Upper lobe of left lung (tissue), 4 donors: Measurements from ENCODE around the gene RGMA.

ENCODE experiments used
- POLR2A ChIP-seq, 4 donors: fragments of 450-650 bp; IDR thresholded peaks; one replicate each; pipeline ENCODE4 v1.5.1; 2016 to 2017; ENCODE audit warnings: antibody characterized with exemption in 4 of 4, mild to moderate bottlenecking in 2 of 4
- TF ChIP-seq, protein P1 (sequence below), 6 experiments: fragments of 450-650 bp in 4 of 6; fragments of 200-600 bp in 2 of 6; sonication (generic) in 2 of 6; IDR thresholded peaks; one replicate each; pipeline ENCODE4 v1.5.1; 2016 to 2019; ENCODE audit warnings: antibody characterized with exemption in 6 of 6

- TF ChIP-seq POLR2A (IDR thresholded peaks at IDR 0.05) = no peak
- TF ChIP-seq, protein P1, sequence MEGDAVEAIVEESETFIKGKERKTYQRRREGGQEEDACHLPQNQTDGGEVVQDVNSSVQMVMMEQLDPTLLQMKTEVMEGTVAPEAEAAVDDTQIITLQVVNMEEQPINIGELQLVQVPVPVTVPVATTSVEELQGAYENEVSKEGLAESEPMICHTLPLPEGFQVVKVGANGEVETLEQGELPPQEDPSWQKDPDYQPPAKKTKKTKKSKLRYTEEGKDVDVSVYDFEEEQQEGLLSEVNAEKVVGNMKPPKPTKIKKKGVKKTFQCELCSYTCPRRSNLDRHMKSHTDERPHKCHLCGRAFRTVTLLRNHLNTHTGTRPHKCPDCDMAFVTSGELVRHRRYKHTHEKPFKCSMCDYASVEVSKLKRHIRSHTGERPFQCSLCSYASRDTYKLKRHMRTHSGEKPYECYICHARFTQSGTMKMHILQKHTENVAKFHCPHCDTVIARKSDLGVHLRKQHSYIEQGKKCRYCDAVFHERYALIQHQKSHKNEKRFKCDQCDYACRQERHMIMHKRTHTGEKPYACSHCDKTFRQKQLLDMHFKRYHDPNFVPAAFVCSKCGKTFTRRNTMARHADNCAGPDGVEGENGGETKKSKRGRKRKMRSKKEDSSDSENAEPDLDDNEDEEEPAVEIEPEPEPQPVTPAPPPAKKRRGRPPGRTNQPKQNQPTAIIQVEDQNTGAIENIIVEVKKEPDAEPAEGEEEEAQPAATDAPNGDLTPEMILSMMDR (IDR thresholded peaks at IDR 0.05) = no peak
These were observed 37.5 kb downstream of the RGMA start for GRCh38 chr15:93051236-93052089.
